Measurements from ENCODE around the gene DCAF15. TPM values are rescaled to one million over a fixed set of nuclear protein-coding genes. Genes with fewer than 3 reads are reported as not detected.

DCAF15 gene
- polyA plus RNA-seq, 3 donors, result 2.8 to 116 (median 3.4) TPM

DNA sequence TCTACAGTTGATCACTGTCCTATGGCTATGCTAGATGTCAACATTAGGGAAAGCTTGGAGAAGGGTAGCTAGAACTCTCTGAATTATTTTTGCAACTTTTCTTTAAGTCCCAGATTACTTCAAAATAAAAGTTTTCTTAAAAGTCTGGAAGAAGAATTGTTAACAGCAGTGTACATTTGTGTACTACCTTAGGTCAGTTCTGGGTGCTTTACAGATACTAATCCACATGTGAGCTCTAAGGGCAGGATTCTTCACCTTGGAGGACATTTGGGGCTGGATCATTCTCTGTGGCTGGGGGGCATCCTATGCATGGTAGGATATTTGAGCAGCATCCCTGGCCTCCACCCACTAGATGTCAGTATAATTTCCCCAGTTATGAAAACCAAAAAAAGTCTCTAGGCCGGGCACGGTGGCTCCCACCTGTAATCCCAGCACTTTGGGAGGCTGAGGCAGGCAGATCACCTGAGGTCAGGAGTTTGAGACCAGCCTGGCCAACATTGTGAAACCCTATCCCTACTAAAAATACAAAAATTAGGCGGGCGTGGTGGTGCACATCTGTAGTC, 49.2 kb upstream of the DCAF15 start:
- H2AFZ ChIP-seq (ENCODE audit: insufficient read depth, low read depth, low read length, poor library complexity, severe bottlenecking), result no peak overlapping the region
- peak; percentile 57 for TF ChIP-seq CTCF (IDR thresholded peaks at IDR 0.05)
- no peak overlapping the region for H3K4me3 ChIP-seq (replicated peaks in 1 of 3; ENCODE audit: low read depth in 2 of 3, low read length in 3 of 3)
- no peaks in the 10 kb centered on the region for H3K9me3 Mint-ChIP-seq
- H3K4me1 Mint-ChIP-seq, result peaks cover 18% of the 10 kb centered on the region
- peaks cover 14 to 20% of the 10 kb centered on the region in 2 donors for H3K4me1 ChIP-seq (ENCODE audit: control insufficient read depth in 1 of 2, insufficient read depth in 2 of 2, low read length in 2 of 2)
- H3K27me3 ChIP-seq (ENCODE audit: control insufficient read depth in 2 of 2, insufficient read depth in 2 of 2, low read length in 2 of 2), result no peaks in the 10 kb centered on the region
- intact Hi-C loops (cut with micrococcal nuclease), result no loop called here
- H3K36me3 Mint-ChIP-seq, result no peaks in the 10 kb centered on the region
- peaks cover 0 to 5% (median 3%) of the 10 kb centered on the region in 3 donors for H3K27me3 Mint-ChIP-seq (ENCODE audit: low read depth in 3 of 3)
- H3K36me3 ChIP-seq (replicated peaks in 1 of 2; ENCODE audit: control insufficient read depth in 1 of 2, insufficient read depth in 2 of 2, low read length in 2 of 2), result no peaks in the 10 kb centered on the region
- no peak overlapping the region for H3K9ac ChIP-seq (ENCODE audit: insufficient read depth, low read length, poor library complexity, severe bottlenecking)
- H4K20me1 ChIP-seq (ENCODE audit: insufficient read depth, low read length), result no peaks in the 10 kb centered on the region
- no peak overlapping the region for H3K4me3 Mint-ChIP-seq
- H3K27ac Mint-ChIP-seq, result no peak overlapping the region
- peaks cover 9% of the 10 kb centered on the region for H3K79me2 ChIP-seq (ENCODE audit: insufficient read depth, low read length)
- 0% methylated on average over 2 of the region's 4 CpGs for WGBS (ENCODE audit: insufficient coverage)
- no peak overlapping the region for H3K4me2 ChIP-seq (replicated peaks; ENCODE audit: extremely low read depth, low read length, poor library complexity, severe bottlenecking)
- DNase-seq, result no peak
- no peak overlapping the region for H3K27ac ChIP-seq (ENCODE audit: low read depth in 1 of 2, low read length in 2 of 2)
- no peaks in the 10 kb centered on the region for H3K9me3 ChIP-seq (replicated peaks in 1 of 2; ENCODE audit: control insufficient read depth in 1 of 2, insufficient read depth in 1 of 2, low read length in 2 of 2)

DNA sequence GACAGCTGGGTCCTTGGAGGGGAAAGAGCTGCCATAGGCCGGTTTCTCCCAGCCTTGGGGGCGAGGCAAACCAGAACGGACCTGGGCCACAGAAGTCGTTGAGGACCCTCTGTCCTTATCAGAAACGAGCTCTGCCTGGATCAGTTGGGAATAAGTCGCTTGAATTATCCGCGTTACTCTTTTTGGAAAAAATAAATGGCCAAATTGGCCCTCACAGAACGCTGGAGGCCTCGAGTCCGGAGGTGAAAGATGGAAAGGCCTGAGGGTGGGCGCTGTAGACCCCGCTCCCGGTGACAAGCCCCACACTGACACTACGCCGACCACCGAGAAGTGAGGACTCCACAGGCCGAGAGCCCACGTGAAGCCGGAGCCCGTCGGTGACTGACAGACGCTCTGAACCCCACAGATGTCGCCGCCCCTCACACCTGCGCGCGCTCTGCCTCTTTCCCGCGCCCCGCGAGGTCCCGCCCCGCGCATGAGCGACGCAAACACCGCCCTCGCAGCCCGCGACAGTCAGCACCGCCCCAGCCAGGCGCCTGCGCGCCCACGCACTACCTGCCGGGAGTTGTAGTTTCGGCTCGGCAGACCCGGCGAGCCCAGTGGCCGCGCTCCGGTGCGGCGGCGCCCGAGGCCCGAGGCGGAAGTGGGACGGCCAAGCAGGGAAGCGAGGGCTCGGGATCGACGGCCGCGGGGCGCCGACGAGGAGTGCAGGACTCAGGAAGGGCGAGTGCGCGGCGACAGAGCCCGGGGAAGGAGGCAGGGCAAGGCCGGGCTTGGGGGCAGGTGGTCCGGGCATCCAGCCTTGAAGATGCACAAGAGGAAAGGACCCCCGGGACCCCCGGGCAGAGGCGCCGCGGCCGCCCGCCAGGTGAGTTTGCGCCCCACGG, 46.4 kb upstream of the DCAF15 start, which contains the start of the genes BRME1 and CC2D1A:
Gene BRME1 (minus strand): TSS at position 484 of the 887 bp plus-strand sequence. CDS start 1,225 bp downstream, outside the sequence.
Gene CC2D1A (plus strand): TSS at position 568 of the 887 bp plus-strand sequence. CDS start 241 bp downstream, at position 809.
- H3K9me3 Mint-ChIP-seq, result no peaks in the 10 kb centered on the region

More for the DNA sequence above, 46.4 kb upstream of the DCAF15 start, which contains the start of the genes BRME1 and CC2D1A:
- H3K27me3 ChIP-seq (ENCODE audit: control insufficient read depth in 2 of 2, insufficient read depth in 2 of 2, low read length in 2 of 2), result no peaks in the 10 kb centered on the region
- 9% methylated on average over 83 of the region's 86 CpGs for WGBS (ENCODE audit: insufficient coverage)
- H3K4me3 Mint-ChIP-seq, result peak within 1 kb of the TSS; percentile 82 to 83
- H3K4me1 ChIP-seq (ENCODE audit: control insufficient read depth in 1 of 2, insufficient read depth in 2 of 2, low read length in 2 of 2), result peaks cover 19 to 26% of the 10 kb centered on the region in 2 donors
- peak within 1 kb of the TSS; percentile 94 for H2AFZ ChIP-seq (ENCODE audit: insufficient read depth, low read depth, low read length, poor library complexity, severe bottlenecking)
- intact Hi-C loops (cut with micrococcal nuclease), result no loop called here
- H3K4me1 Mint-ChIP-seq, result peaks cover 20% of the 10 kb centered on the region
- peak within 1 kb of the TSS; percentile 63 to 86 (median 86) for H3K4me3 ChIP-seq (replicated peaks in 1 of 3; ENCODE audit: low read depth in 2 of 3, low read length in 3 of 3)
- peak within 1 kb of the TSS in 1 of 2 donors; percentile 78 for H3K27ac ChIP-seq (ENCODE audit: low read depth in 1 of 2, low read length in 2 of 2)
- H3K36me3 ChIP-seq (replicated peaks in 1 of 2; ENCODE audit: control insufficient read depth in 1 of 2, insufficient read depth in 2 of 2, low read length in 2 of 2), result peaks cover 2 to 6% of the 10 kb centered on the region in 2 donors
- H3K9ac ChIP-seq (ENCODE audit: insufficient read depth, low read length, poor library complexity, severe bottlenecking), result peak within 1 kb of the TSS; percentile 82
- H3K27me3 Mint-ChIP-seq (ENCODE audit: low read depth in 3 of 3), result peaks cover 0 to 2% (median 1%) of the 10 kb centered on the region in 3 donors
- H4K20me1 ChIP-seq (ENCODE audit: insufficient read depth, low read length), result no peaks in the 10 kb centered on the region
- H3K4me2 ChIP-seq (replicated peaks; ENCODE audit: extremely low read depth, low read length, poor library complexity, severe bottlenecking), result peak within 1 kb of the TSS; percentile 96
- H3K27ac Mint-ChIP-seq, result peak within 1 kb of the TSS; percentile 25 to 88 (median 56)
- peaks cover 7 to 21% of the 10 kb centered on the region in 2 donors for H3K36me3 Mint-ChIP-seq
- DNase-seq, result peak; percentile 80 to 85 (median 84)
- no peaks in the 10 kb centered on the region for H3K9me3 ChIP-seq (replicated peaks in 1 of 2; ENCODE audit: control insufficient read depth in 1 of 2, insufficient read depth in 1 of 2, low read length in 2 of 2)
- H3K79me2 ChIP-seq (ENCODE audit: insufficient read depth, low read length), result peaks cover 9% of the 10 kb centered on the region
- TF ChIP-seq CTCF (IDR thresholded peaks at IDR 0.05), result no peak
